HCT116 (cell line): ENCODE measurements around the gene EVC.

ENCODE experiments used
- CEBPB ChIP-seq: IDR thresholded peaks from 2 replicates; pipeline ENCODE4 v1.6.1; 2012; ENCODE audit warnings: low read depth
- CTCF ChIP-seq, 3 experiments: fragments of 200-600 bp in 1 of 3; sonication (generic) in 1 of 3; IDR thresholded peaks in 2 of 3; conservative IDR thresholded peaks in 1 of 3; 2 replicates each; pipeline ENCODE4 v1.5.1; 2012 to 2017; ENCODE audit warnings: low read depth in 2 of 3, low read length in 2 of 3, antibody characterized with exemption in 1 of 3, borderline replicate concordance in 1 of 3, control low read depth in 1 of 3, mild to moderate bottlenecking in 1 of 3, mixed read lengths in 1 of 3, mixed run types in 1 of 3, moderate library complexity in 1 of 3; ENCODE audit not compliant: insufficient read depth in 1 of 3
- EZH2 ChIP-seq: fragments of 200-600 bp; sonication (generic); IDR thresholded peaks from 2 replicates; pipeline ENCODE4 v1.6.1; 2017; ENCODE audit warnings: antibody characterized with exemption, mixed run types
- EZH2phosphoT487 ChIP-seq: fragments of 200-600 bp; IDR thresholded peaks from 2 replicates; pipeline ENCODE4 v1.6.1; 2018; ENCODE audit warnings: antibody characterized with exemption, borderline replicate concordance
- POLR2A ChIP-seq: IDR thresholded peaks from 2 replicates; pipeline ENCODE4 v1.7.0; 2011; ENCODE audit warnings: borderline replicate concordance; ENCODE audit not compliant: insufficient read depth, insufficient read length; ENCODE audit errors: extremely low read depth
- SP1 ChIP-seq: IDR thresholded peaks from 2 replicates; pipeline ENCODE4 v1.6.1; 2012; ENCODE audit warnings: low read depth
- TF ChIP-seq, protein P1 (sequence below): IDR thresholded peaks from 2 replicates; pipeline ENCODE4 v1.6.1; 2012
- TF ChIP-seq, protein P2 (sequence below): IDR thresholded peaks from 2 replicates; pipeline ENCODE4 v1.6.1; 2012

DNA sequence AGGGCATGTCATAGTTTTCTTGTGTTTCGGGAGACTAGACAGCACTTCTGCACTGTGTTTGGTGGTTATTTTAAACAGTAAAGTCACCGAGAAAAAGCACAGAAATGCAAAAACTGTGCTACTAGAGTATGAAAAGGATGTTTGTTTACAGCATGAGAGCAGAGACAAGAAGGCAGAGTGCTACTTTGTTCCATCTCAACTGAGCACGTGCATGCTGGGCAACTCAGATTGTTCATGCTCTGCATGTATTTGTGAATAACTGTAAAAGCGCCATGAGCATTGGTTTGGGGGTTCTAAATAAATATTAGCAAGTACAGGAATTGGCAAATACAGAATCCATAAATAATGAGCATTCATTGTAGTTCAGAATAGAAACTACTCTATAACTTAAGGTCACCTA lies 7.4 kb downstream of the EVC start:
- TF ChIP-seq POLR2A (no peak), EZH2phosphoT487 (no peak), CTCF (IDR thresholded peaks at IDR 0.05 in 2 of 3, conservative IDR thresholded peaks at IDR 0.05 in 1 of 3; ENCODE audit: borderline replicate concordance in 1 of 3, insufficient read depth in 1 of 3, low read depth in 2 of 3, low read length in 2 of 3) (no peak), EZH2 (no peak), SP1 (no peak), CEBPB (no peak)
- TF ChIP-seq, protein P1, sequence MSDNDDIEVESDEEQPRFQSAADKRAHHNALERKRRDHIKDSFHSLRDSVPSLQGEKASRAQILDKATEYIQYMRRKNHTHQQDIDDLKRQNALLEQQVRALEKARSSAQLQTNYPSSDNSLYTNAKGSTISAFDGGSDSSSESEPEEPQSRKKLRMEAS = no peak
- TF ChIP-seq, protein P2, sequence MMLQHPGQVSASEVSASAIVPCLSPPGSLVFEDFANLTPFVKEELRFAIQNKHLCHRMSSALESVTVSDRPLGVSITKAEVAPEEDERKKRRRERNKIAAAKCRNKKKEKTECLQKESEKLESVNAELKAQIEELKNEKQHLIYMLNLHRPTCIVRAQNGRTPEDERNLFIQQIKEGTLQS = no peak
